HG02970 (cell line): ENCODE results near the gene RPRD2.

Source experiments
- ATAC-seq: cut with Tn5 transposase; IDR thresholded peaks from one replicate; pipeline ENCODE4 v1.9.1; 2021; ENCODE audit warnings: mild to moderate bottlenecking, moderate library complexity, moderate number of reproducible peaks; ENCODE audit not compliant: unreplicated experiment, low FRiP score

Gene RPRD2

DNA sequence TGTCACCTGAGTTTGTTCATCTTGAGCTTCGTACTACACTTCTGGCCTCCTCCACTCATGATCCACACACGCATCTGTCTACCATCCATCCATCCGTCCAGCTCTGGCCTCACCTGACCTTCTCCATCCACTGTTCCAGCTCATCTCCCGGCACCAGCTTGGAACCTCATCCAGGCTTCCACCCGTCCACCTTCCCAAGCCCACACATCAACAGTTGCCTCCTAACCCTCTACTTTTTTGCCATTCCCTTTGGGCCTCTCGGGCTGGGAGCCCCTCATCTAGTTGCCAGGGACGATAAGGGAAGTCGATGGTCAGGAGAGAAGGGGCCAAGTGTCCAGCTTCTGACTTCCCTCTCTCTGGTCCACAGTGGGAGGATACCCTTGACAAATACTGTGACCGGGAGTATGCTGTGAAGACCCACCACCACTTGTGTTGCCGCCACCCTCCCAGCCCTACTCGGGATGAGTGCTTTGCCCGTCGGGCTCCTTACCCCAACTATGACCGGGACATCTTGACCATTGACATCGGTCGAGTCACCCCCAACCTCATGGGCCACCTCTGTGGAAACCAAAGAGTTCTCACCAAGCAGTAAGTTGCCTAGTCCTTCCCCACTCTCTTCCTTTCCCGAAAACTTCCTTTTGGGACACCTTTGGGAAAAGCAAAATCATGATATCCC is 148.2 kb downstream of the RPRD2 start:
- no peak for ATAC-seq

DNA sequence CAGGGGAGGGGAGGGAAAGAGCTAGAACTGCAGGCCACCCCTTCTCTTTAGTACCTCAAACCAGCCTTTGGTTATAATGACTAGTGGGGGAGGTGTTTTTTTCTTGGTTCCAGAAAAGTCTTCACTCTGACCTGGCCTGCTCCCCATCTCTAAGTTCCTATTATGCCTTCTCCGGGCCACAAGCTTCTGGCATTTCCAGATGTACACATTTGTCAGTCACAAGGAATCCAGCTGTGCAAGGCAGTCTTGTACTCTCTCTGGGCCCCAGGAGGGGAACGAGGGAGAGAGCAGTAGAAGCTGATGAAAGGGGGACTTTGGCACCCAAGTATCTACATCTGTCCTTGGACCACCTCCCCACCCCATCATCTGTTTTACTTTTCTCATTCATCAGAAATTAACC is 148.9 kb downstream of the RPRD2 start:
- no peak for ATAC-seq

DNA sequence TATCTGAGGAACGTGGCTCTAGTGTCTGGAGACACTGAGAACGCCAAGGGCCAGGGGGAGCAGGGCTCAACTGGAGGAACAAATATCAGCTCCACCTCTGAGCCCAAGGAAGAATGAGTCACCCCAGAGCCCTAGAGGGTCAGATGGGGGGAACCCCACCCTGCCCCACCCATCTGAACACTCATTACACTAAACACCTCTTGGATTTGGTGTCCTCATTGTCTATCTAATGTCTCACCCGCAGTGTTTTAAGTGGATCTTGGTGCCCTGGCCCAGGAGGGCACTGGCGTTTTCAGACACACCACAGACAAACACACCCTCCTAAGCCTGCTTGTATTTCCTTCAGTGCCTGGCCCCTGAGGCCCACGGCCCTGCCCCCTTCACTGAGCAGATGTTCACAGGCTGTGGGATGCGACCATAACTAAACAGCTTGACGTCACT is 149.4 kb downstream of the RPRD2 start:
- ATAC-seq, result no peak

DNA sequence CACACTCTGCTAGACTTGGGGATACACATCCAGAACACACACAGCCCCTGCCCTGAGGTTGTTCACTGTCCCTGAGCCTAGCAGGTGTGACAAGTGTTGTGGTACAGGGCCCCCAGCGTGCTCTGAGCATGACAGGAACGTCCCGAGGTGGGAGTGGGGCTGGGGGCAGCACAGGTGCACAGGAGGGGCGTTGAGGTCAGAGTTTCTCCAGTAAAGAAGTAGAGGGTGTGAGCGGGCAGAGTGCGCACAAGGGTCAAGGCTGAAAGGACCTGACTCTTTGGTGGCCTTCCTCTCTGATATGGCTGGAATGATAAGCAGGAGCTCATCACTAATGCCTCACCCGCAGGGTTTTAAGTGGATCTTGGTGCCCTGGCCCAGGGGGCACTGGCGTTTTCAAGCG is 150.3 kb downstream of the RPRD2 start:
- ATAC-seq, result no peak

DNA sequence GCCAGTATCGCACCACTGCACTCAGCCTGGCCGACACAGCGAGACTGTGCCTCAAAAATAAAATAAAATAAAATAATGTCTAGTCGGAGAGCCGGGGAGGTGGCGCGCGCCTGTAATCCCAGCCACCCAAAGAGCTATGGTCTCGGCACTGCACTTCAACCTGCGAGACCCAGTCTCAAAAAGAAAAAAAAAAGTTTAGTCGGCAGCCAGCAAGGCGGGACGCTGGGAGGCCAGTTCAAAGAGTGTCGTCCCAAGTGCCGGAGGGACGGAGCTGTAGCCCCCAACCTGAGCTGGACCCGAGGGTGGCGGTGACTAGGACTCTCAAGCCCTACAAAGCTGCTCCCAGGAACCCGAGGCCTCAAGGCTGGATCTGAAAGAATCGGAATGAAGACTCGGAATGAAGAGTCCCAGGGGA is 151.0 kb downstream of the RPRD2 start:
- ATAC-seq, result peak; percentile 6

DNA sequence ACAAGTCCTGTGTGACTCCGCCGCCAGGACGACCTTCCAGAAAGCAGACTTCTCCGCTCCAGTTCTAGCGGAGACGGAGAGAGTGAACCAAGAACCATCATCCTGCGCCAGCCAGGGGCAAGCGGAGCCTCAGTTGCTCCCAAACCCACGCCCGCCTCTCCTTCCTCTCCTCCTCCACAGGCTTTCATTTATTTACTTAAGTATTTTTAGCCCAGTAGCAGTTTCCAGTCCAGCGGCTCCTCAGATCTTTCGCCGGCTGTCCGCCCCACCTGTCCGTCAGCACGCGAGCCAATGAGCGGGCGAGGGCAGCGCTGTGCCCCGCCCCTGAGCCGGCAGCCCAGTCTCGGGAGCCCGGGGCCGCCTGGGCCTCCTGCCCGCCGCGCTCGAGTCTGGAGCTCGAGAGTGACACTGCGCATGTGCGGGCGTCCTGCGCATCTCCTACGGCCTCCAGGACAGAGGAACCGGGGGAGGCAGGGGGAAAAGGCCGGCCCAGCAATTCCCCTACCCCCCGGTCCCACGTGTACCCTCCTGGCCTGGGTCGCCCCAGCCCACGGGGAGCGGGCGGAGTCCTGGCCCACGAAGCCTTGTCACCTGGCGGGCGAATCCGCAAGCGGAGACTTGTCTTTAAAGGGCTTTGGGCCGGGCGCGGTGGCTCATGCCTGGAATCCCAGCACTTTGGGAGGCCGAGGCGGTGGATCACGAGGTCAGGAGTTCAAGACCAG is 151.5 kb downstream of the RPRD2 start, which contains the start of gene FALEC:
Gene FALEC (plus strand): TSS at position 425 of the 722 bp plus-strand sequence.
- peak; percentile 88 for ATAC-seq

DNA sequence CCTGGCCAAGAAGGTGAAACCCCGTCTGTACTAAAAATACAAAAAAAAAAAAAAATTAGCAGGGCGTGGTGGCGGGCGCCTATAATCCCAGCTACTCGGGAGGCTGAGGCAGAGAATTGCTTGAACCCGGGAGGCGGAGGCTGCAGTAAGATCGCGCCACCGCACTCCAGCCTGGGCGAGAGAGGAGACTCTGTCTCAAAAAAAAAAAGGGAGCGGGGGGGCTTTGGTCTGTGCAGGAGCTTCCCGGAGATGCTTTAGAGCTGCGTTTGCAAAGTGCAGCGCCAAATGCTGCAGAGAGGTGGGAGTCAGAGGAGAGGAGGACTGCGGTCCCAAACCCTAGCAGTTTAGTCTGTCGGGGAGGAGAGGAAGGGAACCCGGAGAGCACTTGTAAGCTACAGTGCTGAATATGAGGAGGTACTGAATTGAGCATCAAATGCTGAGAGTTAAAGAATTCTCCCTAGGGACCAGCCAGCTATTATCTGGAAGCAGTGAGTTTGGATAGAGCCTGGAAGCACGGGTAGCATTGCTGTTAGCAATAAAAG is 152.2 kb downstream of the RPRD2 start:
- no peak for ATAC-seq

DNA sequence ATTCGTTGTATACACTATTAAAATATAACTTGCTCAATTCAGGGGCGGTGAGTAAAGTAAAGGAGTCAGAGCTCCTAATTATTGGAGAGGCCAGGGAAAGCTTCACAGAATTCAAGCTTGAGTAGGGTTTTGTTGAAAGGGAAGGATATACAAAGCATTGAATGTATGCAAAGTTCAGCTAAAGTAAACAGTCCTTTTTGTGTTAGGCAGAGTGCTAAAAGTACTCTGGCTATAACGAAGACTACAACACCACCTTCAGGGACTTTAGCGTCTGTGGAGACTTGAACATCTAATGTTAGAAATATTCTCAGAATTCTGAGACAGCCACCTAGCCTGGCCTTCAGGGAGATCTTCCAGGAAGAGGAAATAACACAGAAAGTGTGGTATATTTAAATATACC is 152.7 kb downstream of the RPRD2 start:
- no peak for ATAC-seq

DNA sequence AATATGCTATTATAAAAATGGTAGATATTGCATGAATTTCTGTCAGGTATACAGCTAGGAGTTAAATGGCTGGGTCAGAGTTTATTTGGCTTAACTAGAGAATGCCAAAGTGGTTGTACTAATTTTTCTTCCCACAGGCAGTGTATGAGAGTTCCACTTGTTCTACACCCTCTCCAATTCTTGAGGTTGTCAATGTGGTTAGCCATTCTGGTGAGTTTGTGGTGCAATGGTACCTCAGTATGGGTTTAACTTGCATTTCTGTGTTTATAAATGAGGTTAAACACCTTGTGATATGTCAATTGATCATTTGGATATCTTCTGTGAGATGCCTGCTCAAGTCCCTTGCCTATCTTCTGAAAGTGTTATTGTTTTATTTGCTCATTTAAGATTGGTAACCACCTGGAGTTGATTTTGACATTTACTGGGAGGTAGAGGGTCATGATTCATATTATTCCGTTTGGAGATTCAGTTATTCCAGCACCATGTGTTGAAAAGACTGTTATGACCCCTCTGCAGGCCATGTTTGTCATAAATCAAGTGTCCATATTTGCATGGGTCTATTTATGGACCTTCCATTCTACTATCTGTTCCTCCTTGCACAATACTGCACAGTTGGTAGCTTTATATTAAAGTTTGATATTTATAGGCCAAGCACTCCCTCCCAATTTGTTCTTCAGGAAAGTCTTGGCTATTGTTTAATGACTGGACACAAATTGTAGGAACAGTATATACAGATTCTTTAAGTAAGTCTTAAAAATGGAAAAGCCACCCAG is 157.4 kb downstream of the RPRD2 start:
- ATAC-seq, result no peak

DNA sequence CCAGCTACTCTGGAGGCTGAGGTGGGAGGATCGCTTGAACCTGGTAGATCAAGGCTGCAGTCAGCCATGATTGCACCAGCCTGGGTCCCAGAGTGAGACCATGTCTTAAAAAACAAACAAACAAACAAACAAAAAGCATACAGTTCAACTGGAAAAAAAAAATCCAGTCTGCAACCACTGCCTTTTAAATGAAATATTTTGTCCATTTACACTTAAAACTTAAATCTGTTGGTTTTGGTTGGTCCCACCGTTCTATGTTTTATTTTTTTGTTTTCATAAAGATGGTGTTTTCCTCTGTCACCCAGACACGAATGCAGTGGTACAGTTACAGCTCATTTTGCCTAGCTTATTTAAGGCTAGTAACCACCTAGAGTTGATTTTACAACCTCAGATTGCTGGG is 161.4 kb downstream of the RPRD2 start:
- ATAC-seq, result no peak
